ENCODE results near the gene TMEM222.

The TMEM222 gene

DNA sequence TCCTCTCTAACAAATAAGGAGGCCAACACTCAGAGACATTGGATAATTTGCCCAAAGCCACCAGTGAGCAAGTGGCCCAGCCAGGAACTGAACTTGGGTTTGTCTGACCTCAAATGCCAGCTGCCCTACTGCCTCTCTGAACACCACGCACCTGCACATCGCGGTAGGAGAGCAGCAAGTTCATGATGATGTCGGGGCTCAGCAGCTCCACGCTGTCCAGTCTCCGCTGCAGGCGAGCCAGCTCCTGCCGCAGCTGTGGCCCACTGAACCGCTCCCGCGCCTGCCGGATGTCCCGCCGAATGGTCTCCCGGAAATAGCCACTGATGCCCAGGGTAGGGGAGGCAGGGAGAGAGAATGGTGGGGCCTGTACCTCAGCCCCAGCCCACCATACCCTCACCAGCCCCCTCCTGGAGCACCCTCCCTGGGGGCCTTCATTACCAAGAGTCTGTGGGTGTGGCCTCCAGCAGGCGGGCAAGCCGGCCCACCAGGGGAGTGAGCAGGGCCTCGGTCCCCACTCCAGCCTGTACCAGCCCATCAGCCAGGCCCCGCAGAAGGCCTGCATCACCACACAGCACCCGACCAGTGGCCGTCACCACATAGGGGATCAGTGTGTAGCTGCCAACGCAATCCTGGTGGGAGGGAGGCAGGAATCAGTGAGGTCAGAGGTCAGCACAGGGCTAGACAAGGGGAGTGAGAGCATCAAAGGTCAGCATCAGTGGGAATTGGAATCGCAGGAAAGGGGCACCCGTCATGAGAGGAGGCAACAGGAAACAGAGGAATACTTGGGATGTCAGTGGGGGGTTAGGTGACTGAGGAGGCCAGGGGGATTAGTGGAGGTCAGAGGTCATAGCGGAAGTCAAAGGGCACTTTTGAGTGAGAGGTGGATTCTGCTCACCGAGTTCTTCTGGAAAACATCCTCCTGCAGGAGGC, 42.1 kb downstream of the TMEM222 start:
- Histone ChIP-seq H3K9me2 (replicated peaks; ENCODE audit: insufficient read depth, low read length) (no peaks in the 10 kb centered on the region), H3K4me2 (ENCODE audit: low read depth, low read length) (no peak overlapping the region), H3K9me3 (replicated peaks; ENCODE audit: insufficient read depth, low read length) (no peaks in the 10 kb centered on the region), H3K79me2 (ENCODE audit: low read length) (no peaks in the 10 kb centered on the region), H4K20me1 (ENCODE audit: insufficient read depth, low read length) (no peaks in the 10 kb centered on the region), H3K27ac (ENCODE audit: low read length) (no peak overlapping the region), H3K9ac (ENCODE audit: low read length) (no peak overlapping the region), H3K4me1 (ENCODE audit: low read length) (peaks cover 8% of the 10 kb centered on the region), H3F3A (ENCODE audit: insufficient read depth, low read length) (peaks cover 3% of the 10 kb centered on the region; the same call in 1 of the 2 replicates), H3K36me3 (replicated peaks; ENCODE audit: insufficient read depth, low read length) (no peaks in the 10 kb centered on the region), H3K27me3 (replicated peaks; ENCODE audit: insufficient read depth, low read length) (peaks cover 8% of the 10 kb centered on the region; the same call in 1 of the 2 replicates), H3K4me3 (ENCODE audit: low read length) (no peak overlapping the region), H2AFZ (ENCODE audit: low read length) (no peak overlapping the region)
- DNase-seq, result no peak
- TF ChIP-seq, protein P1, sequence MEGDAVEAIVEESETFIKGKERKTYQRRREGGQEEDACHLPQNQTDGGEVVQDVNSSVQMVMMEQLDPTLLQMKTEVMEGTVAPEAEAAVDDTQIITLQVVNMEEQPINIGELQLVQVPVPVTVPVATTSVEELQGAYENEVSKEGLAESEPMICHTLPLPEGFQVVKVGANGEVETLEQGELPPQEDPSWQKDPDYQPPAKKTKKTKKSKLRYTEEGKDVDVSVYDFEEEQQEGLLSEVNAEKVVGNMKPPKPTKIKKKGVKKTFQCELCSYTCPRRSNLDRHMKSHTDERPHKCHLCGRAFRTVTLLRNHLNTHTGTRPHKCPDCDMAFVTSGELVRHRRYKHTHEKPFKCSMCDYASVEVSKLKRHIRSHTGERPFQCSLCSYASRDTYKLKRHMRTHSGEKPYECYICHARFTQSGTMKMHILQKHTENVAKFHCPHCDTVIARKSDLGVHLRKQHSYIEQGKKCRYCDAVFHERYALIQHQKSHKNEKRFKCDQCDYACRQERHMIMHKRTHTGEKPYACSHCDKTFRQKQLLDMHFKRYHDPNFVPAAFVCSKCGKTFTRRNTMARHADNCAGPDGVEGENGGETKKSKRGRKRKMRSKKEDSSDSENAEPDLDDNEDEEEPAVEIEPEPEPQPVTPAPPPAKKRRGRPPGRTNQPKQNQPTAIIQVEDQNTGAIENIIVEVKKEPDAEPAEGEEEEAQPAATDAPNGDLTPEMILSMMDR (IDR thresholded peaks at IDR 0.05; ENCODE audit: low read length), result no peak
- TF ChIP-seq EZH2 (optimal IDR thresholded peaks at IDR 0.05; ENCODE audit: low read depth, low read length) (no peak), EZH2phosphoT487 (IDR thresholded peaks at IDR 0.05; ENCODE audit: low read length) (no peak)

DNA sequence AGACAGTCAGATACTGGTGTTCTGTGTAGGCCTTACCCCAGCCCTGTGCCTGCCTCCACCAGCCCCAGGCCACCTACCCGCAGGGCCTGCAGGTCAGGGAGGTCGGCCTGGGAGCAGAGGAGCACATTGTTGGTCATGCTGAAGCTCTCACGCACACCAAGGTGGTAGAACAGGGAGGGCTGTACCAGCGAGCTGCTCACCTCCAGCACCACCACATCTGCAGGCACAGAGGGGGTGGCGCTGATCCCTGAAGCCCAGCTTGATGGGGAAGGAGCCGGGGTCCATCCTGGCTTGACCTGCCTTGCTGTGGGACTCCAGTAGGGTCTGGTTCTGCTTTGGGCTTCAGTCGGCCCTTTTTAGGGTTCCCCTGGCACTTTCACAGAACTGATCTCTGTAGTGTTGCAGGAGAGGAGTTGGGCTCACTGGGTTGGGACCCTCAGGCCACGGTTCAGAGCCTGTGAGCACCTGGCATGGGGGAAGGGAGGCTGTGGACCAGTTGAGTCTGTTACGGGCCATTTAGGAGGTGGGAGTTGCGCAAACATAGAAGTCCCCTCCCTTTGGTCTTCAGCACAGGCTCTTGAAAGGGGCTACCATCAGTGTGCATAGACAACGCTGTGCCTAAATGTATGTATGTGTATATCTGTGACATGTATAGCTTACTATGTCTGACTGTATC, 42.9 kb downstream of the TMEM222 start:
- Histone ChIP-seq H3K27ac (ENCODE audit: low read length) (no peak overlapping the region), H3F3A (ENCODE audit: insufficient read depth, low read length) (peaks cover 3% of the 10 kb centered on the region; the same call in 1 of the 2 replicates), H3K9me2 (replicated peaks; ENCODE audit: insufficient read depth, low read length) (no peaks in the 10 kb centered on the region), H3K4me3 (ENCODE audit: low read length) (peak overlapping the region; percentile 45), H4K20me1 (ENCODE audit: insufficient read depth, low read length) (no peaks in the 10 kb centered on the region), H3K79me2 (ENCODE audit: low read length) (no peaks in the 10 kb centered on the region), H3K4me2 (ENCODE audit: low read depth, low read length) (peak overlapping the region; percentile 99), H3K4me1 (ENCODE audit: low read length) (peaks cover 8% of the 10 kb centered on the region), H3K27me3 (replicated peaks; ENCODE audit: insufficient read depth, low read length) (0 out of 2 replicates have a peak, but pooled peaks cover under 1% of the 10 kb centered on the region), H3K9ac (ENCODE audit: low read length) (no peak overlapping the region), H3K9me3 (replicated peaks; ENCODE audit: insufficient read depth, low read length) (no peaks in the 10 kb centered on the region), H2AFZ (ENCODE audit: low read length) (peak overlapping the region; percentile 95), H3K36me3 (replicated peaks; ENCODE audit: insufficient read depth, low read length) (no peaks in the 10 kb centered on the region)
- DNase-seq, result no peak
- TF ChIP-seq EZH2phosphoT487 (IDR thresholded peaks at IDR 0.05; ENCODE audit: low read length) (no peak), EZH2 (optimal IDR thresholded peaks at IDR 0.05; ENCODE audit: low read depth, low read length) (no peak)
- TF ChIP-seq, protein P1 (IDR thresholded peaks at IDR 0.05; ENCODE audit: low read length), result no peak

DNA sequence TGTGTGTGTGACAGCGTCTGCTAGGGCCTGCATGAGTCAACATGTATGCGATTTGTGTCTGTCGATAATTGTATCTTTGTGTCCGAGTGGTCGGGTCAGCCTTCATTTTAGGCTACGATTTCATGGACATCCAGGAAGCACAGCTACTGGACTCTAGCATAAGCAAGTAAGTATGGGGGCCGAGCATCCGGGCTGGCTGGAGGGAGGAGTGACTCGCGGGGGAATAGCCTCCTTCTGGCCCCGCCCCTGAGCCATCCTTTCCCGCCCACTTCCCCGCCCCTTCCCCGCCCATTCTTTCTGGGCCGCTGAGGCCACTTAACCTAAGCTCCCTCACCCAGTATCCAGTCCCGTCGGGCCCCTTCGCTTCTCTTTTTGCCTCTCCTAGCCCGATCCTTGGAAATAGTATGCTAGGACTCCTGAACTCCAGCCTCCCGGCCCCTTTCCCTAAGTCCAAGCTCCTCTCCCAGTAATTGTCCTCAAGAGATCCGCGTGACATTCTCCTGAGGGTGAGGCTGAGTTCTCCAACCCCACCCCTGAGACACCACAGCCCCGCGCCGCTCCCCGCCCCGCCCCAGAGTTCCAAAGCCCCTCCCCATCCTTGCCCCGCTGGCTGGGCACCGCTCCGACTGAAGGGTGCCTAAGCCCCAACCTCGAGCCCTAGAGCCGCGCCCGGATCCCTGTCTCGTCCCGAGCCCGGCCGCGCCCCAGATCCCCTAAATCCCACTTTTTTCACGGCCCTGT, 43.6 kb downstream of the TMEM222 start:
- TF ChIP-seq EZH2phosphoT487 (IDR thresholded peaks at IDR 0.05; ENCODE audit: low read length), result no peak
- no peak for TF ChIP-seq EZH2 (optimal IDR thresholded peaks at IDR 0.05; ENCODE audit: low read depth, low read length)
- TF ChIP-seq, protein P1 (IDR thresholded peaks at IDR 0.05; ENCODE audit: low read length), result no peak
- DNase-seq, result peak; percentile 73
- Histone ChIP-seq H3K4me1 (ENCODE audit: low read length) (peaks cover 8% of the 10 kb centered on the region), H4K20me1 (ENCODE audit: insufficient read depth, low read length) (no peaks in the 10 kb centered on the region), H3K27me3 (replicated peaks; ENCODE audit: insufficient read depth, low read length) (no peaks in the 10 kb centered on the region), H3K9ac (ENCODE audit: low read length) (peak overlapping the region; percentile 46; the same call in 1 of the 2 replicates), H3K27ac (ENCODE audit: low read length) (no peak overlapping the region), H3K4me3 (ENCODE audit: low read length) (peak overlapping the region; percentile 79), H3K9me3 (replicated peaks; ENCODE audit: insufficient read depth, low read length) (no peaks in the 10 kb centered on the region), H3K36me3 (replicated peaks; ENCODE audit: insufficient read depth, low read length) (no peaks in the 10 kb centered on the region), H3F3A (ENCODE audit: insufficient read depth, low read length) (peaks cover 3% of the 10 kb centered on the region; the same call in 1 of the 2 replicates), H3K9me2 (replicated peaks; ENCODE audit: insufficient read depth, low read length) (no peaks in the 10 kb centered on the region), H3K79me2 (ENCODE audit: low read length) (no peaks in the 10 kb centered on the region), H2AFZ (ENCODE audit: low read length) (peak overlapping the region; percentile 95), H3K4me2 (ENCODE audit: low read depth, low read length) (peak overlapping the region; percentile 99)

Measured in MM.1S (cell line).